ENCODE measurements around the gene FAM222B.
"Not testable (repeated sequence)": the region's sequence is repeated elsewhere in the genome, so short reads cannot be mapped to it uniquely, and the experiment has no call there.

Gene FAM222B

DNA sequence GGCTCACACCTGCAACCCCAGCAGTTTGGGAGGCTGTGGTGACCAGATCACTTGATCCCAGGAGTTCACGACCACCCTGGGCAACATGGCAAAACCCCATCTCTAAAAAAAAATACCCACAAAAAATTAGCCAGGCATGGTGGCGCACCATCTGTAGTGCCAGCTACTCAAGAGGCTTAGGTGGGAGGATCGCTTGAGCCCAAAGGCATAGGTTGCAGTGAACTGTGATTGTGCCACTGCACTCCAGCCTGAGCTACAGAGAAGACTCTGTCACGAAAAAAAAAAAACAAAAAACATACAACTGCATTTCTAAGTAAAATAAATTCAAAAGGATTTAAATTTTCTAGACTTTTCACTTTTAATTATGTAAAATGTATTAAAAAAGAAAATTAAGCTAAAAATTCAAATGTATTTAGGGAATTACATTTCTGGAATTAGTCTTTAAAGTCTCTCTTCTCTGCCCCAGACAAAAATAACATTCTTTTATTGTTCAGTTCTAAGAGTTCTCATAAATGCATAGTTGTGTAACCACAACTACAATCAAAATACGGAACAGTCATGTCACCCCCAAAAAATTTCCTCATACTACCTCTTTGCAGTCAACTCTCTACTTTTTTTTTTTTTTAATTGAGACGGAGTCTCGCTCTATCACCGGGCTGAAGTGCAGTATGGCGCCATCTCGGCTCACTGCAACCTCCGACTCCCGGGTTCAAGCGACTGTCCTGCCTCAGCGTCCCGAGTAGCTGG is 14.1 kb downstream of the FAM222B start:
- no peak overlapping the region for H3K4me3 Mint-ChIP-seq
- no peaks in the 10 kb centered on the region for H3K27me3 Mint-ChIP-seq
- peaks cover 12% of the 10 kb centered on the region for H3K4me1 Mint-ChIP-seq
- H3K9me3 Mint-ChIP-seq, result no peaks in the 10 kb centered on the region
- ATAC-seq, result no peak
- peaks cover 25% of the 10 kb centered on the region for H3K36me3 Mint-ChIP-seq
- no peak overlapping the region for H3K27ac Mint-ChIP-seq

DNA sequence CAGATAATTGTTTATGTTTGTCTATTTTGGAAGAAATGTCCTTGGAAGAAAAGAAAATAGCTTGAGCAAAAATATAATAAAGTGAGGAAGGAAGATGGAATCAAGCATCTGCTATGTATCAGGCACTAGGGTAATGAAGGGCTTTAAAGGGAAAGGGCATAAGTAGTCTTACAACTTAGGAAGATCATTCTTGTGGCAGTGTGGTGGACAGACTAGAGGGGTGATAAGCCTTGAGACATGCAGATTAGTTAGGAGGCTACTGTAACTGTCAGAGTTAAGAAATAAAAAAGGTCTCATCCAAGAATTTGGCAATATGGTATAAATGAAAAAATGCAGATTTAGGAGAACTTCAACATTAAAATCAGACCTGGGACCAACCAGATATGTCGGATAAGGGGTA is 14.9 kb downstream of the FAM222B start:
- Mint-ChIP-seq H3K27me3 (no peaks in the 10 kb centered on the region), H3K4me1 (peaks cover 12% of the 10 kb centered on the region), H3K9me3 (no peaks in the 10 kb centered on the region), H3K4me3 (no peak overlapping the region), H3K27ac (no peak overlapping the region), H3K36me3 (peaks cover 25% of the 10 kb centered on the region)
- ATAC-seq, result no peak

DNA sequence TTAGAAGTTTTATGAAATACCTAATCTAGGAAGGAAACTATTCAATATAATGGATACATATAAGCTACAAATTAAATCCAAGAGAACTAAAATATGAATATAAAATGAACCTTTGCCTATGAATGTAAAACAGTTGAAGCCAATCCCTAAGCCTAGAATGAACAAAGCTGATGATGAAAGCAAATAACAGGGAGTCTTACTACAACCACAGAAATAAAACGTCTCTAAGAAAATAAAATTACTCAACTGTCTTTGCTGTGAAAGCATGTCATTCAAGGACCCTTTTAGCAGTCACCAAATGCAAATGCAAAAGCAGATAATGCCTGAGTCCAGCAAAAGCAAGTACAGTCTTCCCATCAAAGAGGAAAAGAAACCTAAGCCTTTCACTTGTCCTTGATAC is 23.0 kb downstream of the FAM222B start:
- Mint-ChIP-seq H3K4me3 (no peak overlapping the region), H3K9me3 (no peaks in the 10 kb centered on the region), H3K27me3 (no peaks in the 10 kb centered on the region), H3K27ac (no peak overlapping the region), H3K4me1 (no peaks in the 10 kb centered on the region), H3K36me3 (peaks cover 6% of the 10 kb centered on the region)
- ATAC-seq, result no peak

DNA sequence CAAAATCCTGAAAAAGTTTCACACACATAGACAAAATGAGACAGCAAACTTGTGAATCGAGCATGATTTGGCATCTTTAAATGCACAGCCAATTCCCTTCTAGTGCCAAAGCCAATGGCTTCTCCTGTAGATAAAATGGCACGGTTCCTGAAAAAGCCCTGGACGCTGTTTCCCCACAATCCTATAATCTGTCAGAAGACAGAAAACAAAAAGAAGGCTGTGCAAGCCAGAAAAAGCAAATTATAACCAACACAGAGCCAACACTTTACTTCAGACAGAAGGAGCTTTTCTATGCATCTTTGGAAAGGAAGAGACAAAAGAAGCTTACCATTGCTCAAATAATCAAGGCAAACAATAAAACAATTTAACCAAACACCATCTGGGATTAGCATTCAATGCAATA is 23.8 kb downstream of the FAM222B start:
- Mint-ChIP-seq H3K27ac (no peak overlapping the region), H3K4me3 (no peak overlapping the region), H3K36me3 (peaks cover 6% of the 10 kb centered on the region), H3K9me3 (no peaks in the 10 kb centered on the region), H3K27me3 (no peaks in the 10 kb centered on the region), H3K4me1 (no peaks in the 10 kb centered on the region)
- ATAC-seq, result no peak

DNA sequence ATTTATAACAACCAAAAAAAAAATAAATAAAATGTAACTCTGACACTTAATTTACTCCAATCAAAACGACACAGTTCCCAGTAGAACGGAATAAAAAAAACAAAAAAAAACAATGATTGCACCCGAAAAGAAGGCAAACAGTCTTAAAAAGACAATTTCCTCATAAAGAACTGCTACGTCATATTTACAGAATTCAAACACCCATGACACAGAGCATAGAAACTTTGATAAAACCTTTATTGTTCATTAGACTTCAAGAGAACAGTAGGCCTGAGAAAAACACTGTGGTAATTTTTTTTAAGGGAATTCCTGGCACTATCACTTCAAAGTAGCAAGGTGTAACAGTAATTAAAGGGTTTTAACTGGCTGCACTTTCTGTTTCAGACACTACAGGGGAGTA is 26.1 kb downstream of the FAM222B start:
- peaks cover 6% of the 10 kb centered on the region for H3K36me3 Mint-ChIP-seq
- no peak overlapping the region for H3K27ac Mint-ChIP-seq
- no peaks in the 10 kb centered on the region for H3K27me3 Mint-ChIP-seq
- H3K4me1 Mint-ChIP-seq, result peaks cover 3% of the 10 kb centered on the region
- H3K9me3 Mint-ChIP-seq, result no peaks in the 10 kb centered on the region
- H3K4me3 Mint-ChIP-seq, result no peak overlapping the region
- ATAC-seq, result no peak

DNA sequence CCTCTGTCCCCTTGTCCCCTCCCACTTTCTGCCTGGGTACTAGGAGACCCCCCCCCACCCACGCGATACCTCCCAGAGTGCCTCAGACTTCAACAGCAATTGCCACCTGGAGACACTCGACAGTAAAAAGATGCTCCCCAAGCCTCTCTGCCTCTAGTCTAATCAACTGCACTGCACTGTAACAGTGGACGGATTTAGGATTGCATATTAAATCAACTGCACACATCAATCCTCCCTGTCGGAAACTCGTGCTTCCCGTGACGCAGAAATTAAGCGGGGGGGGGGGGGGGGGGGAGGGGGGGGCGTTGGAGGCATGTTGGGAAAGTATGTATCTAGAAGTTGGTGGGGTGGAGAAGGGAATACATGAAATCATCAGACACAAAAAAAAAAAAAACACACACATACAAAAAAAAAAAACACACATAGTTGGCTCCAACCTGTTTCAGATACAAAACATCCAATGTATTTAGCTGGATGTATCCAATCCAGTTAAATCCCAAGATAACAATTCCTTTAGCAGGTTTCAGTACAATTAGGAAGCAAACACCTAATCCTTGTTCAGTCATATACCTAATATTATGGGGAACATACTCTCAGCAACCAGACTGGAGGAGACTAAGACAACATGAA is 29.7 kb downstream of the FAM222B start:
- Mint-ChIP-seq H3K9me3 (no peaks in the 10 kb centered on the region), H3K4me3 (peak overlapping the region; percentile 92), H3K4me1 (peaks cover 32% of the 10 kb centered on the region), H3K36me3 (no peaks in the 10 kb centered on the region), H3K27ac (peak overlapping the region; percentile 81), H3K27me3 (no peaks in the 10 kb centered on the region)
- no peak for ATAC-seq

DNA sequence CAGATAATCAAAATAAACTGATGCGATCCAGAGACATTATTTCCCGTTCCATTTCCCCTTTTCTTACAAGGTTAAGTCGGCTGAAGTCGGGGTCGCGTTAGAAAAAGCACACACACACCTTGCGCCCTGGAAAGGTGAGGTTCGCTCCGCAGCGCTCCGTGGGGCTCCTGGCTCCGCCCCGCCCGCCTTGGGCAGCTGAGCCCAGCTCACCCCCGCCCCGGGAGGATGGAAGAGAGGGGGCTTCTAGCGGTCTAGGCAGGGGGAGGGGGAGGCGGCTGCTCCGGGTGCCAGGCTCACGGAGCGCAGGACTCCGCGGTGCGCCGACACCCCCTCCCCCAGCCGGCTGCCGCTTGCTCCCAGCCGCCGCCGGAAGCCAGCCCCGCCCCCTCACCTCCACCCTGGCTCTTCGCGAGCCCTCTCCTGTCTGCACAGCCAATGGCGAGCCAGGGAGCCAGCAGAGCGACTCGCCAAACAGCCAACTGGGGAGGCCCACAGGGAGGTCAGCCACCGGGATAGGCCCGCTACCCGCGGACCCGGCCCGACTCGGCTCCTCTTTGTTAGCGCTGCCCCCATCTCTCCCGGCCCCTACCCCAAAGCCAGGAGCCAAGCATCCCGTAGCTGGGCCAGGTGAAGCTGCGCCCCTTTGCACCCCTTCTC is 30.4 kb downstream of the FAM222B start:
- ATAC-seq, result peak; percentile 100
- Mint-ChIP-seq H3K9me3 (no peaks in the 10 kb centered on the region), H3K27ac (peak overlapping the region; percentile 81), H3K4me3 (peak overlapping the region; percentile 92), H3K36me3 (no peaks in the 10 kb centered on the region), H3K27me3 (no peaks in the 10 kb centered on the region), H3K4me1 (peaks cover 34% of the 10 kb centered on the region)

DNA sequence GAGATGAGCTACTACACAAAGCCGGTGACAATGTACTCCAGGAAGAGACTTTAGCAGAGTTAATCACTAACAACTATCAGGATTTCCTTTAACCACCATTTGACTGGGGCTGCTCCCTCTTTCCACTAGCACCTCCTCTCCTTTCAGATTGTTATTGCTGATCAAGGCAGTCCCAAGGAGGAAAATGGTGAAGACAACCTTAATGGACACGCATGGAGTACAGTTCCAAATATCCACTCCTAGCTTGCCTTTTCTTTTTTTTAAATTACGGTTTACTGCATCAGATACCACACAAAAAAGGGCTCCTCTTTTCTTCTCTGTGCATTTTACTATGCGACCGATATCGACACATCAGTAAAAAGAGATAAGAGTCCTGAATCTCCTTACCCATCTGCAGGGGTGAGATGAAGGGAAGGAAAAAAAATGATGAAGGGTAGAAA is 30.9 kb downstream of the FAM222B start:
- H3K9me3 Mint-ChIP-seq, result no peaks in the 10 kb centered on the region
- H3K36me3 Mint-ChIP-seq, result no peaks in the 10 kb centered on the region
- no peaks in the 10 kb centered on the region for H3K27me3 Mint-ChIP-seq
- no peak for ATAC-seq
- peaks cover 34% of the 10 kb centered on the region for H3K4me1 Mint-ChIP-seq
- H3K27ac Mint-ChIP-seq, result peak overlapping the region; percentile 81
- H3K4me3 Mint-ChIP-seq, result peak overlapping the region; percentile 92

DNA sequence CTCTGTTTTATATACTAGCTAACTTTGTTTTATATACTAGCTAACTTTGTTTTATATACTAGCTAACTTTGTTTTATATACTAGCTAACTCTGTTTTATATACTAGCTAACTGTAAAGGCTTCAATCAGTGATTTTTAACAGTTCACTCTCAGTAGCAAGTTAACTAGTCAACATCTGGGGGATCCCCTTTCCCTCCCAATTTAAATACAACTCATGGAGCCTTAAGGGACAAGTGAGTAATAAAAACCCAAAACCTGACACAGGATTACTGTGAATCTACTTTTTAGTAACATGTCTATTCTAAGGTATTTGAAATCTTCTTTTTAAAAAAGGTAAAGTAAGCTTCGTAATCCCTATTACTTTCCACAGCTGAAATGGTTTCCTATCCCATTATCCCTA is 32.2 kb downstream of the FAM222B start:
- H3K9me3 Mint-ChIP-seq, result no peaks in the 10 kb centered on the region
- peak overlapping the region; percentile 81 for H3K27ac Mint-ChIP-seq
- H3K36me3 Mint-ChIP-seq, result no peaks in the 10 kb centered on the region
- ATAC-seq, result no peak
- H3K4me1 Mint-ChIP-seq, result peaks cover 34% of the 10 kb centered on the region
- no peak overlapping the region for H3K4me3 Mint-ChIP-seq
- H3K27me3 Mint-ChIP-seq, result no peaks in the 10 kb centered on the region

DNA sequence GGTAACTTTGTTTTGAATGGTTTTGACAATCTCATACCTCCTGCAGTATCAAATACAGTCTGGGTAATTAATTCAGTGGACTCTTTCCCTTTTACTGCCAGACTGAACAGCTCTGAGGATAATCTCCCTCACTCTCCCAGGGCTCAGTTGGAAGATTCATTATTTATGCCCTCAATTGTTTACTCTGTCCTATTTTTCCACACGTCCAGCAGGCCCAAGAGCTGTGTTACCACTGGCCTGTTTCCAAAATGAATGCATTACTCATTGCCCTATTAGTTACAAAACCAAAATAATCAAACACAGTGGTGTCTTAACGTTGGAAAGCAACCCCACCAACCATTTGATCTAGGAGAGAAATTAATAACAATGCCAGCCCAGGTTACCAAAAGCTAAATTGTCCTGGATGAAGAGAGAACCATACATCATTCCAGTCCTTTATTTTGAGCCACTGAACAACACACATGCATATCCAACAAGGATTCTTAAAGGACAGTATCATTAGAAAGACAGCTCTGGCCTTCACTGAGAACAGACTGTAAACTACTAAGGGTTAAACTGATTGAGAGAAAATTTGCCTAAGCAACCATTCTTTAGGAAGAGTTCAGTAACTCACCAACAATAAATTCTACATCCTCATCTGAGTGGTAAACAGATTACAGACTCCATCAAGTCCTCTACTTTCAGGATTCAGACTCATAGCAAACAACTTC is 34.5 kb downstream of the FAM222B start:
- H3K27ac Mint-ChIP-seq, result peak overlapping the region; percentile 68
- no peaks in the 10 kb centered on the region for H3K36me3 Mint-ChIP-seq
- H3K27me3 Mint-ChIP-seq, result no peaks in the 10 kb centered on the region
- H3K9me3 Mint-ChIP-seq, result no peaks in the 10 kb centered on the region
- H3K4me1 Mint-ChIP-seq, result peaks cover 34% of the 10 kb centered on the region
- ATAC-seq, result no peak
- no peak overlapping the region for H3K4me3 Mint-ChIP-seq

DNA sequence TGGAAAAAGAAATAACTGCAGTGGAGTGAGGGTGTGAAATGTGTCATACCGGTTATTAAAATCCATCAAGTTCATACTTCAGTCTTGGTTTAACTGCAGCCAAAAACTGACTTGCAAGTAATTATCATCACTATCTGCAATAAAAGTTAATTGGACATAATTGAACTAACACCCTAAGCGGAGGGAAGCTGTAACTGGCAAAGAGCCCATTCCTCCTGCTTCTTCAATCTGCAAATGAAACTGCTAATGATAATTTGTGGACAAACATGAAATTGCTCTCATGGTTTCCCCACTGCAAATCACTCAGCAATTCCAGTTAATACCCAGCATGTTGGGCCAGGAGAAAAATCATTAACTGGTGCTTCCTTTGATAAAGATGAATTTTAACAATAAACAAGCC is 46.5 kb downstream of the FAM222B start:
- Mint-ChIP-seq H3K4me3 (no peak overlapping the region), H3K36me3 (no peaks in the 10 kb centered on the region), H3K27ac (no peak overlapping the region), H3K4me1 (peaks cover 5% of the 10 kb centered on the region), H3K9me3 (no peaks in the 10 kb centered on the region), H3K27me3 (no peaks in the 10 kb centered on the region)
- no peak for ATAC-seq

DNA sequence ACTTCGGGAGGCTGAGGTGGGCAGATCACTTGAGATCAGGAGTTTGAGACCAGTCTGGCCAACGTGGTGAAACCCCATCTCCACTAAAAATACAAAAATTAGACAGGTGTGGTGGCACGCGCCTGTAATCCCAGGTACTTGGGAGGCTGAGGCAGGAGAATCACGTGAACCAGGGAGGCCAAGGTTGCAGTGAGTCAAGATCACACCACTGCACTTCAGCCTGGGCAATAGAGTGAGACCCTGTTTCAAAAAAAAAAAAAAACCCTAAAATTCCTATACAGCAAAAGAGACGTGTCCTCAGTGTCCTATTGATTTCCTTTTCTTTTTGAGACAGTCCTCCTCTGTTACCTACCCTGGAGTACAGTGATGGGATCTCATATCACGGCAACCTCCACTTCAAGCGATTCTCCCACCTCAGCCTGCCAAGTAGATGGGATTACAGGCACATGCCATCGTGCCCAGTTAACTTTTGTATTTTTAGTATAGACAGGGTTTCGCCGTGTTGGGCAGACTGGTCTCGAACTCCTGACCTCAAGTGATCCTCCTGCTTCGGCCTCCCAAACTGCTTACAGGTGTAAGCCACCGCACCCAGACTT is 47.6 kb downstream of the FAM222B start:
- not testable (repeated sequence) for H3K27ac Mint-ChIP-seq, H3K9me3 Mint-ChIP-seq, ATAC-seq, H3K27me3 Mint-ChIP-seq, H3K36me3 Mint-ChIP-seq, H3K4me3 Mint-ChIP-seq, H3K4me1 Mint-ChIP-seq

DNA sequence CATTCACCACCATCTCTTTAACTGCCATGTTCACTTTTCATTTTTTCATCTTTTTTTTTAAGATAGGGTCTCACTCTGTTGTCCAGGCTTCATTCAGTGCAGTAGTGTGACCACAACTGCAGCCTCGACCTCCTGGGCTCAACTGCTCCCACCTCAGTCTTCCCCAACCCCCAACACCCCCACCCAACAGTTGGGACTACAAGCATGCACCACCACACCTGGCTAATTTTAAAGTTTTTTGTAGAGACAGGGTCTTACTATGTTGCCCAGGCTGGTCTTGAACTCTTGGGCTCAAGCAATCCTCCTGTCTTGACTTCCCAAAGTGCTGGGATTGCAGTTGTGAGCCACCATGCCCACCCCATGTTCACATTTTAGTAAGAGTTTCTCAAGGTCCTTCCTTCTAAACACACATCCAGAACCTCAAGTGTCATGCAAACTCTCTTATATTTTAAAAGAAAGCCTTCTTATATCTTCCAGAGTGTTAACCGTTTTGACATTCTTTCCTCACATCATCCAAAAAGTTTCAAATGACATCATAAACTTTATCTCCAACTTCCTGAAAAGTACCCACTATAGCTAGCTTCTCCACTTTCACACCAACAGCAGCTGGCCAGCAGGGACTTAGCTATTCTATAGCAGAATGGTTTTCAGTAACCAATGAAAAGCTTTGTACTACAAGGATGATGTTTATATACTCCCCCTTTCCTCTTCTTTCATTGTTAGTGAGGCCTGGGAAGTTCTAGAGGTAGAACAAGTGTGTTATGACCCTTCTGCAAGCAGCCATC is 49.5 kb downstream of the FAM222B start:
- Mint-ChIP-seq H3K36me3 (no peaks in the 10 kb centered on the region), H3K4me1 (peaks cover 11% of the 10 kb centered on the region), H3K27ac (no peak overlapping the region), H3K4me3 (no peak overlapping the region), H3K9me3 (no peaks in the 10 kb centered on the region), H3K27me3 (no peaks in the 10 kb centered on the region)
- ATAC-seq, result no peak

DNA sequence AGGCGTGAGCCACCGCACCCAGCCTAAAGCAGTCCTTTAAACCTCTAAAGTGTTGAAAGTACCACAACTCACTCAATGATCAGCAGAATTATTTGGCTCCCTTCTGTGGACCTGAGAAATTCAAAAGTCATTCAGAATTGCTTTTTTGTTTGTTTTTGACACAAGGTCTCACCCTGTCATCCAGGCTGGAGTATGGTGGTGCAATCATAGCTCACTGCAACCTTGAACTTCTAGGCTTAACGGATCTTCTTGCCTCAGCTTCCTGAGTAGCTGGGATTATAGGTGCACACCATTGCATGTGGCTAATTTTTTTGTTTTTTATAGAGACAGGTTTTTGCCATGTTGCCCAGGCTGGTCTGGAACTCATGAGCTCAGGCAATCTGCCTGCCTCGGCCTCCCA is 54.5 kb downstream of the FAM222B start:
- H3K9me3 Mint-ChIP-seq, result no peaks in the 10 kb centered on the region
- H3K36me3 Mint-ChIP-seq, result no peaks in the 10 kb centered on the region
- H3K27me3 Mint-ChIP-seq, result no peaks in the 10 kb centered on the region
- no peak overlapping the region for H3K4me3 Mint-ChIP-seq
- no peak for ATAC-seq
- H3K27ac Mint-ChIP-seq, result no peak overlapping the region
- H3K4me1 Mint-ChIP-seq, result peaks cover 7% of the 10 kb centered on the region

Measured in stimulated activated memory B cell treated with anti-CD40 and anti-IgM and Interleukin-4, amounts not matched to agents 10 μg/mL and 1 μg/mL and 100 μg/mL, for 72 hours (primary cell).